NCI-H226 (cell line): Measurements from ENCODE around the gene CCT6A.
A peak's percentile ranks its signal among the peaks of the same experiment; 100 is the strongest.
"Not testable (repeated sequence)": the region's sequence is repeated elsewhere in the genome, so short reads cannot be mapped to it uniquely, and the experiment has no call there.

Source experiments
- DNase-seq: peaks from one replicate; pipeline ENCODE4 v3.0.0-alpha.2; 2015

The CCT6A gene

GRCh38 chr7:56053379-56053778 is 1.8 kb downstream of the CCT6A start:
- DNase-seq, result no peak

DNA sequence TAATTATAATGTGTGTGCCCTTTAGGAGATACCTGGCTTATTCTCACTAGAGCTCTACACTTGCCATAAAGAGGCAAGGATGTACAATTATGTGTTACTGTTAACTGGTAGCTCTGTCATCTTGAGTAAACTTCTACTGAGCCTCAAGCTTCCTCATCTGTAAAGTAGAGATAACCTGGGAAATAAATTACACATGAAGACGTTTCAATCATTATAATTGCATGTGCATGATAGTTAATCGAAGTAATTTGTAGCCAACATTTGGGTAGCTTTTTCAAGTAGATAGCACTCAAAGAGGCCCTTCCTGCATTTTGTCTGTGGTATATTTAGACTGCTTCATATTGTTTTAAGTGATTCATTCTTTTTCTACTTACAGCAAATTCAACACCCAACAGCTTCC is 2.4 kb downstream of the CCT6A start:
- no peak for DNase-seq

DNA sequence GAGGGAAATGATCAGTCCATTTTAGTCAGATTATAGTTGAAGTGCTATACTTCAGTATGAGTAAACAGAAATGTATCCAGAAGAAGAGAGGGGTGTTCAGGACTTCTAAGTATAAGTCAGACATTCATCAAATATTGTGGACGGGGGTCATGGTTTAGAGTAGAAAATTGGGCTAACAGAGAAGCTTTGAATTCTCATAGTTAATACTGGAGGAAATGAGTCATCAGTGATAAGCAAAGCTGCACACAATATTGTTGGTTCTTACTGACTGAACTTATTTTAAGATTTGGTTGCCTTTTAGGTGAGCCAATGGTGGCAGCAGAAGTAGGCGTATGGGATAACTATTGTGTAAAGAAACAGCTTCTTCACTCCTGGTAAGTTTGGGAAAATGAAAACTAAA is 10.8 kb downstream of the CCT6A start:
- peak; percentile 78 for DNase-seq

- DNase-seq, result no peak
These were observed 11.9 kb downstream of the CCT6A start for GRCh38 chr7:56063500-56063881.

- peak; percentile 71 for DNase-seq
These were observed 12.5 kb downstream of the CCT6A start, which contains the start of gene SUMF2 for GRCh38 chr7:56063882-56064625. Gene SUMF2 (plus strand): TSS chr7:56064286. CDS start chr7:56064312, 26 bp downstream.

- not testable (repeated sequence) for DNase-seq
These were observed 14.8 kb downstream of the CCT6A start for GRCh38 chr7:56066376-56066775.

GRCh38 chr7:56074371-56074791 is 22.8 kb downstream of the CCT6A start:
- DNase-seq, result peak; percentile 86

- DNase-seq, result no peak
These were observed 26.1 kb downstream of the CCT6A start for GRCh38 chr7:56077681-56078080.

- DNase-seq, result no peak
These were observed 26.6 kb downstream of the CCT6A start for GRCh38 chr7:56078196-56078595.

DNA sequence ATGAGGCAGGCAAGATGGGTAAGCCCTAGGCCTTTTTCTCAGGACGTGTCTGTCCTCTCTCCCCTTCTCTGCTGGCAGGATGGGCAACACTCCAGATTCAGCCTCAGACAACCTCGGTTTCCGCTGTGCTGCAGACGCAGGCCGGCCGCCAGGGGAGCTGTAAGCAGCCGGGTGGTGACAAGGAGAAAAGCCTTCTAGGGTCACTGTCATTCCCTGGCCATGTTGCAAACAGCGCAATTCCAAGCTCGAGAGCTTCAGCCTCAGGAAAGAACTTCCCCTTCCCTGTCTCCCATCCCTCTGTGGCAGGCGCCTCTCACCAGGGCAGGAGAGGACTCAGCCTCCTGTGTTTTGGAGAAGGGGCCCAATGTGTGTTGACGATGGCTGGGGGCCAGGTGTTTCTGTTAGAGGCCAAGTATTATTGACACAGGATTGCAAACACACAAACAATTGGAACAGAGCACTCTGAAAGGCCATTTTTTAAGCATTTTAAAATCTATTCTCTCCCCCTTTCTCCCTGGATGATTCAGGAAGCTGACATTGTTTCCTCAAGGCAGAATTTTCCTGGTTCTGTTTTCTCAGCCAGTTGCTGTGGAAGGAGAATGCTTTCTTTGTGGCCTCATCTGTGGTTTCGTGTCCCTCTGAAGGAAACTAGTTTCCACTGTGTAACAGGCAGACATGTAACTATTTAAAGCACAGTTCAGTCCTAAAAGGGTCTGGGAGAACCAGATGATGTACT is 28.1 kb downstream of the CCT6A start:
- no peak for DNase-seq

DNA sequence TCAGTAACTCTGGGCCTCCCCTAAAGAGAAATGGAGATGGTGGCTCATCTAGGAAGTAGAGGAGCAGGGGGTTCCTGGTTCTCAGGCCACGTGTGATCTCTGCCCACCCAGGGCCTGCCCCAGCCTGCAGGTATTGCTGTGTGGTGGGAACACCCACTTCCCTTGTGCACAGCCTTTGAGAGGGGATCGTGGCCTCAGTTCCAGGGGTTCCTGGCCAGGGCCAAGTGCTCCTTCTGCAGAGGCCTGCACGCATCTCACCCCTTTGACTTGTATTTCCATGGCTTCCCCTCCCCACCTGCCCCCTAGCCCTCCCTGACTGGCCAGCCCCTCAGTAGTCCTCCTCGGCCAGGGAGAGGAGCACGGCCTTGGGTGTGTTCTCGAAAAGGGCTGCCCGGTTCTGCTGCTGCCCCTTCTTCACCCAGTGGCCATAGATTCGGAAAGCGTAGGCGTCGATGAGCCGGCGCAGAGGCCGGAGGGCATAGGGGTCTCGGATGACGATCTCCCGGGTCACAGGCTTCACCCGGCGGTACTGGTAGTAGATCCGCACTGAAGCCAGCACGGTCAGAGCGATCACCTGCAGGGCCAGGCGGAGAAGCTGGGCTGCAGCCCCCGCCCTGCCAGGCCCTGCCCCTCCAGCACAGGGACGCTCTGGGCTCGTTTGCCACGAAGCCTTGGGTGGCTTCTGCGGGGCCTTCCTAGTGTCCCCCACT is 29.3 kb downstream of the CCT6A start:
- DNase-seq, result not testable (repeated sequence)

GRCh38 chr7:56081626-56082340 is 30.2 kb downstream of the CCT6A start:
- DNase-seq, result no peak

- DNase-seq, result no peak
These were observed 31.7 kb downstream of the CCT6A start for GRCh38 chr7:56083150-56083785.

DNA sequence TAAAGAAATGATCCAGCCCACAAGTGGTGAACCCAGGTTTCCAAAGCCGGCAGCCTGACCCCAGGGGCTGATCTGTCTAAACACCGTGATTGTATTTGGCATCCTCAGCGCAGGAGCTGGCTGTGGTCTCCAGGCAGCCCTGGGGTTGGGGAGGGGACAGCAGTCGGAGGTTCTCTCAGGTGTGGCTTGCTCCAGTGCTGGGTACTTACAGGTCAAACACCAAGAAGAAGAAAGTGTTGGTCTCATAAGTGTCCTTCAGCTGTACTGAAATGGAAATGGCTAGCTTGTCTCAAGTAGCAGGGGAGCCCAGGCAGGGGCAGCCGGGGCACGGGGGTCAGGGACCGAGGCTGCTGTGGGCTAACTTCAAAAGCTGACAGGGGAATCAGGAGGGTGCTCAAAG is 35.2 kb downstream of the CCT6A start:
- no peak for DNase-seq

- DNase-seq, result no peak
These were observed 35.9 kb downstream of the CCT6A start for GRCh38 chr7:56087445-56087844.

- no peak for DNase-seq
These were observed 40.0 kb downstream of the CCT6A start for GRCh38 chr7:56091591-56091990.

GRCh38 chr7:56092388-56092787 is 40.8 kb downstream of the CCT6A start:
- DNase-seq, result not testable (repeated sequence)

DNA sequence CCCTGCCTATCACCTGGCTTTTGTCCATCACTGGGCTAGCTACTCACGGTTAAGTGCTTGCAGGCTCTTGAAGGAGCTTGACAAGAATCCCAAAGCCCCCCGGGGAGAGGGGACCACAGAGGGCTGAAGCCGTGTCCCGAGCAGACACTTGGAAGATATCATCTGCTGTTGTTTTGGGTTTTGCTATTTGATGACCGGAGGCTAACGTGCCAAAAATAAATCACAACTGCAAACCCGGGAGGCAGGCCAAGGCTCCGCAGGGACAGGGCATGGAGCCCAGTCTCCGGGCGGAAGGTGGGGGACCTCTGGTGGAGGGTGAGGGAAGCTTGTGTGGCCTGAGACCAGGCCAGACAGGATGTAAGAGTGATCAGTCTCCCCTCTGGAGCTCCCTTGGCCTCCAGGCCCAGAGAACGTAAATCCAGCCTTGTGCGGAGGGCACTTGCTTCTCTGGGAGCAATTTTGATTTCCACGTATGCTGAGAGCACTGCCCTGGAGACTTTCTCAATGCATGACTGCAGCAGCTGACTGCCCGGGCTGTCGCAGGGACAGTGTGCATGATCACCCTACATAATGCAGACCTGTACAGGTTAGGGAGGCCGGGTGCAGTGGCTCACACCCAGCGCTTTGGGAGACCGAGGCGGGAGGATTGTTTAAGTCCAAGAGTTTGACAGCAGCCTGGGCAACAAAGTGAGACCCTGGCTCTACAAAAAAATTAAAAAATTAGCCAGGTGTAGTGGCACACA is 41.4 kb downstream of the CCT6A start, which contains the start of gene PHKG1:
TSS of gene PHKG1 (minus strand) at position 164 of the 743 bp plus-strand sequence. CDS start 4,011 bp downstream, outside the sequence.
- DNase-seq, result peak; percentile 30

DNA sequence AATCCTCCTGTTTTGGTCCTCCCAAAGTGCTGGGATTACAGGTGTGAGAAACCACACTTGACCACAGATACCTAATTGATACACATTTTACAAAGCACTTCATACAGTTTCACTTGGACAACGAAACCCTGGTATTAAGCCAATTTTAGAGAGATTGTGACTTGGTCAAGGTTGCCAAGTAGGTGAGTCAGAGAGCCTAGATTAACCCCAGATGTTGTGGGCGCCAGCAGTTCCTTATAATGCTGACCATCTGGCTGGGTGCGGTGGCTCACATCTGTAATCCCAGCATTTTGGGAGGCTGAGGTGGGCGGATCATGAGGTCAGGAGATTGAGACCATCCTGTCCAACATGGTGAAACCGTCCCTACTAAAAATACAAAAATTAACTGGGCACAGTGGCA is 46.1 kb downstream of the CCT6A start:
- no peak for DNase-seq

- not testable (repeated sequence) for DNase-seq
These were observed 46.8 kb downstream of the CCT6A start for GRCh38 chr7:56098187-56099008.

GRCh38 chr7:56099653-56100052 is 48.1 kb downstream of the CCT6A start:
- DNase-seq, result no peak
